ENCODE data around the gene DLGAP1.

DLGAP1 gene

GRCh38 chr18:4450065-4450658 is 4.9 kb downstream of the DLGAP1 start:
- Mint-ChIP-seq H3K27ac (no peak overlapping the region), H3K4me3 (no peak overlapping the region), H3K27me3 (ENCODE audit: low read depth, poor library complexity) (peaks cover 5% of the 10 kb centered on the region), H3K9me3 (no peaks in the 10 kb centered on the region), H3K36me3 (ENCODE audit: low read depth) (no peaks in the 10 kb centered on the region), H3K4me1 (peaks cover 24% of the 10 kb centered on the region)
- no peak for TF ChIP-seq CTCF (IDR thresholded peaks at IDR 0.05)
- DNase-seq = no peak

GRCh38 chr18:4445902-4446301 is 9.2 kb downstream of the DLGAP1 start:
- no peak for DNase-seq
- H3K27me3 Mint-ChIP-seq (ENCODE audit: low read depth, poor library complexity) = peaks cover 5% of the 10 kb centered on the region
- H3K4me1 Mint-ChIP-seq = peaks cover 8% of the 10 kb centered on the region
- H3K36me3 Mint-ChIP-seq (ENCODE audit: low read depth) = no peaks in the 10 kb centered on the region
- H3K27ac Mint-ChIP-seq = no peak overlapping the region
- H3K9me3 Mint-ChIP-seq = no peaks in the 10 kb centered on the region
- TF ChIP-seq CTCF (IDR thresholded peaks at IDR 0.05) = no peak
- no peak overlapping the region for H3K4me3 Mint-ChIP-seq

DNA sequence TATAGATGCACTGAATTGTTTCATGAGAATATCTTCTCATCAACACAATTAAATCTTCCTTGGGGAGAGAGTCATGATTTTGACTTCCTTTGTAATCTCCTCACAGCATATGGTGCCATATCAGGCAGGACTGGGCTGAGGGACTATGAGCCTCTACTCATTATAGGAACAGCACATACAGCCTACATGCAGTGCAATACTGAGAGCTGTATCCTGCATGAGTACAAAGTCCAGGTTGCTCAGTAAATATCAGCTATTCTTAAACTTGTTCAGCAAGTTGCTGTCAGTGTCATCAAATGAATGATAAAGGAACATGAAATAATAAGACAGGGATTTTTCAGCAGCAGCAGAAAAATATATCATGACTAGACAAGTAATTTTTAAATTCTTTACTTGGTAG is 10.8 kb downstream of the DLGAP1 start:
- no peaks in the 10 kb centered on the region for H3K27me3 Mint-ChIP-seq (ENCODE audit: low read depth, poor library complexity)
- H3K36me3 Mint-ChIP-seq (ENCODE audit: low read depth) = no peaks in the 10 kb centered on the region
- no peak for DNase-seq
- no peak overlapping the region for H3K4me3 Mint-ChIP-seq
- no peak overlapping the region for H3K27ac Mint-ChIP-seq
- H3K4me1 Mint-ChIP-seq = no peaks in the 10 kb centered on the region
- TF ChIP-seq CTCF (IDR thresholded peaks at IDR 0.05) = no peak
- H3K9me3 Mint-ChIP-seq = no peaks in the 10 kb centered on the region

DNA sequence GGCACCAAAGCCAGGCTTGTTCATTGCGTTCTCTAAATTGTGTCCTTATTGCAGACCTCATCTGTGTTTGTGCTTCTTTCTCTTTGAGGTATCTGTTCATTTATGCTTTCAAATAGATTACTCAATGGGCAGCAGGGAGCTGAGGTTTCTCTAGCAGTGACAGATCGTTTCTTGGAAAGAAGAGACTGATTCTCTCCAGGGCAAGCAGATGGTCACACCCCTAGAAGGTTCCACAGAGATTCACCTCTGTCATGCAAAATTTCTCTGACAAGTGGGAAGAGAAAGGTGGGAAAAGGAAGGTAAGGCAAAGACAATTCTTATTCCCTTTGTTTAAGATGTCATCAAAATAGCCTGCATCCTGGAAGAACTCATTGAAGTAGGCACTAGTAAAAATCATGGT is 14.0 kb downstream of the DLGAP1 start:
- no peak for DNase-seq
- Mint-ChIP-seq H3K36me3 (ENCODE audit: low read depth) (no peaks in the 10 kb centered on the region), H3K9me3 (no peaks in the 10 kb centered on the region), H3K4me1 (no peaks in the 10 kb centered on the region), H3K27me3 (ENCODE audit: low read depth, poor library complexity) (no peaks in the 10 kb centered on the region), H3K27ac (no peak overlapping the region), H3K4me3 (no peak overlapping the region)
- no peak for TF ChIP-seq CTCF (IDR thresholded peaks at IDR 0.05)

GRCh38 chr18:4438938-4439337 is 16.2 kb downstream of the DLGAP1 start:
- H3K4me3 Mint-ChIP-seq = no peak overlapping the region
- no peak for DNase-seq
- no peaks in the 10 kb centered on the region for H3K36me3 Mint-ChIP-seq (ENCODE audit: low read depth)
- H3K27ac Mint-ChIP-seq = no peak overlapping the region
- no peak for TF ChIP-seq CTCF (IDR thresholded peaks at IDR 0.05)
- H3K9me3 Mint-ChIP-seq = no peaks in the 10 kb centered on the region
- no peaks in the 10 kb centered on the region for H3K4me1 Mint-ChIP-seq
- H3K27me3 Mint-ChIP-seq (ENCODE audit: low read depth, poor library complexity) = no peaks in the 10 kb centered on the region

- Mint-ChIP-seq H3K4me3 (no peak overlapping the region), H3K27me3 (ENCODE audit: low read depth, poor library complexity) (no peaks in the 10 kb centered on the region), H3K9me3 (no peaks in the 10 kb centered on the region), H3K27ac (no peak overlapping the region), H3K36me3 (ENCODE audit: low read depth) (no peaks in the 10 kb centered on the region), H3K4me1 (no peaks in the 10 kb centered on the region)
- DNase-seq = no peak
- no peak for TF ChIP-seq CTCF (IDR thresholded peaks at IDR 0.05)
Measured at GRCh38 chr18:4433717-4434116, 21.4 kb downstream of the DLGAP1 start.

Measured in nephron progenitor cell (in vitro differentiated cells).